ENCODE data around the gene ACSF3.

- TF ChIP-seq EZH2 (IDR thresholded peaks at IDR 0.05) (no peak), POLR2AphosphoS5 (IDR thresholded peaks at IDR 0.05; ENCODE audit: borderline replicate concordance, low read depth, low read length) (no peak)
These were observed 38.1 kb downstream of the ACSF3 start for GRCh38 chr16:89131783-89132182.

Data from SK-N-MC (cell line).